Esophagus squamous epithelium (tissue), 4 donors: ENCODE measurements around the gene KRT2.

Experiments used
- CTCF ChIP-seq, 6 experiments: fragments of 450-650 bp in 4 of 6; fragments of 200-600 bp in 2 of 6; sonication (generic) in 2 of 6; IDR thresholded peaks; one replicate each; pipeline ENCODE4 v1.5.1; 2016 to 2019; ENCODE audit warnings: antibody characterized with exemption in 6 of 6, mild to moderate bottlenecking in 4 of 6, moderate library complexity in 4 of 6
- POLR2A ChIP-seq, 4 donors: fragments of 450-650 bp; IDR thresholded peaks; one replicate each; pipeline ENCODE4 v1.6.1; 2017; ENCODE audit warnings: antibody characterized with exemption in 4 of 4, mild to moderate bottlenecking in 4 of 4, moderate library complexity in 3 of 4

GRCh38 chr12:52657250-52657902 lies 5.4 kb upstream of the KRT2 start:
- TF ChIP-seq POLR2A (IDR thresholded peaks at IDR 0.05) (no peak), CTCF (IDR thresholded peaks at IDR 0.05) (no peak)
